Measurements from ENCODE around the gene WNT11. TPM values are rescaled to one million over a fixed set of nuclear protein-coding genes. Genes with fewer than 3 reads are reported as not detected.

WNT11 gene
- polyA plus RNA-seq, 1 experiment, result not detected

GRCh38 chr11:76234416-76235232 lies 28.3 kb upstream of the WNT11 start:
- ChIA-PET CTCF (interaction anchor here (0.6 to 2.8 kb wide), 8 partner anchors 9 to 337 kb away, joined by 3 to 13 read pairs (median 4); no protein-coding TSS in a partner anchor), POLR2A (interaction anchor here (0.7 to 1.2 kb wide), 2 partner anchors 25 to 39 kb away, joined by 3 to 5 read pairs; no protein-coding TSS in a partner anchor)
- TF ChIP-seq, protein P1, sequence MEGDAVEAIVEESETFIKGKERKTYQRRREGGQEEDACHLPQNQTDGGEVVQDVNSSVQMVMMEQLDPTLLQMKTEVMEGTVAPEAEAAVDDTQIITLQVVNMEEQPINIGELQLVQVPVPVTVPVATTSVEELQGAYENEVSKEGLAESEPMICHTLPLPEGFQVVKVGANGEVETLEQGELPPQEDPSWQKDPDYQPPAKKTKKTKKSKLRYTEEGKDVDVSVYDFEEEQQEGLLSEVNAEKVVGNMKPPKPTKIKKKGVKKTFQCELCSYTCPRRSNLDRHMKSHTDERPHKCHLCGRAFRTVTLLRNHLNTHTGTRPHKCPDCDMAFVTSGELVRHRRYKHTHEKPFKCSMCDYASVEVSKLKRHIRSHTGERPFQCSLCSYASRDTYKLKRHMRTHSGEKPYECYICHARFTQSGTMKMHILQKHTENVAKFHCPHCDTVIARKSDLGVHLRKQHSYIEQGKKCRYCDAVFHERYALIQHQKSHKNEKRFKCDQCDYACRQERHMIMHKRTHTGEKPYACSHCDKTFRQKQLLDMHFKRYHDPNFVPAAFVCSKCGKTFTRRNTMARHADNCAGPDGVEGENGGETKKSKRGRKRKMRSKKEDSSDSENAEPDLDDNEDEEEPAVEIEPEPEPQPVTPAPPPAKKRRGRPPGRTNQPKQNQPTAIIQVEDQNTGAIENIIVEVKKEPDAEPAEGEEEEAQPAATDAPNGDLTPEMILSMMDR (IDR thresholded peaks at IDR 0.05; ENCODE audit: low read depth, low read length), result no peak
- H3K27me3 ChIP-seq (ENCODE audit: control insufficient read depth, insufficient read depth, low read length), result peaks cover 10% of the 10 kb centered on the region
- peak overlapping the region; percentile 94 for H3K27ac ChIP-seq (ENCODE audit: low read depth, low read length)
- peak overlapping the region; percentile 86 for H3K4me3 ChIP-seq (ENCODE audit: low read depth, low read length)
- H3K9me3 ChIP-seq (ENCODE audit: control insufficient read depth, insufficient read depth, low read length), result no peaks in the 10 kb centered on the region; the same call in 1 of the 2 replicates
- no peak for DNase-seq (ENCODE audit: low read depth, low spot score)

DNA sequence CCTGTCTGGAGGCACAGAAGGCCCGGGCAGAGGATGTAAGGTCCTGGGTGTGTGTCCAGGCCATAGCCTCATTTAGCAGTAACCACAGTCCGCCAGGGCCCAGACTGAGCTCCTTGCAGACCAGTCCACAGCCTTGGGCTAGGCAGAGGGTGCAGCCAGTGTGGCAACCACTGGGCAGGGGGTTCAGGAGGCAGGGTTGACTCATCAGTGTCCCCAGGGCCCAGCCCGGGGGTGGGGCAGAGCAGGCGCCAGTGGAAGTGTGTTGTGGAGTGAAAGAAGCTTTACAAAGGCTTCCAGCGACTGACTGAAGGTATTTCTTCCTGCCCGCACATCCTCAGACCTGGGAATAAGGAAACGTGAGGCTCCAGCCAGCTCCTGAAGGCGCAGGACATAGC lies 27.7 kb upstream of the WNT11 start:
- TF ChIP-seq, protein P1 (IDR thresholded peaks at IDR 0.05; ENCODE audit: low read depth, low read length), result no peak
- H3K9me3 ChIP-seq (ENCODE audit: control insufficient read depth, insufficient read depth, low read length), result no peaks in the 10 kb centered on the region; the same call in 1 of the 2 replicates
- no peak overlapping the region for H3K27ac ChIP-seq (ENCODE audit: low read depth, low read length)
- ChIA-PET CTCF (interaction anchor here (0.9 to 2.8 kb wide), 3 partner anchors 26 to 337 kb away, joined by 3 to 13 read pairs (median 4); no protein-coding TSS in a partner anchor), POLR2A (interaction anchor here (0.7 to 1.2 kb wide), 2 partner anchors 26 to 39 kb away, joined by 3 to 5 read pairs; no protein-coding TSS in a partner anchor)
- no peak for DNase-seq (ENCODE audit: low read depth, low spot score)
- peaks cover 7% of the 10 kb centered on the region for H3K27me3 ChIP-seq (ENCODE audit: control insufficient read depth, insufficient read depth, low read length)
- no peak overlapping the region for H3K4me3 ChIP-seq (ENCODE audit: low read depth, low read length)

DNA sequence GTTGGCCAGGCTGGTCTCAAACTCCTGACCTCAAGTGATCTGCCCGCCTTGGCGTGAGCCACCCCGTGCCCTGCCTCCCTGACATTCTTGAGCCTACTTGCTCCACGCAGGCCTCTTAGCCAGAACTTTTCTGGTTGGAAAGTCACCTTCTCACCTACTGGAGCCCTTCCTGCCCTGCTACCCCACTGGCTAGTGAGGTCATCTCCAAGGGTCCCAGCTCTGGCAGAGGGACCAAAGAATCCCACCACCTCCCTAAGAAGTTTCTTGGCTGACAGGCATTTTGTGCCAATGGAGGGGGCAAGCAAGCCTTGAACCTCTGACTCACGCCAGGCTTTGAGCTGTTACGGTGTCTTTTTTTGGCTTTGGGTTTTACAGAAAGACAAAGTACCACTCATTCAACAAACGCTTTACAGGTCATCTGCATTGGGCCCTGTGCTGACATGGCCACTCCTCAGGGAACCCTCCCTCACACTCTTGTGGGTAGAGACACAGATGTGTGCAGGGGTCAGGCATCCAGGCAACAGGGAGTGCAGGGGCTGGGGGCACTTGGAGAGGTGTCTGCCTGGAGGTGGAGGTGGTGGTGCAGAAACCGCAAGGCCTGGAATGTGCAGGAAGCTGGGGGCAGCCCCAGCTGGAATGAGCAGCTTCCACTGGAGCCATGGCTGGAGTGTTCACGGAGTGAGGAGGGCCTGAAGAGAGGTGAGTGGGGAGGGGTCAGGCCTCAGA lies 27.1 kb upstream of the WNT11 start:
- TF ChIP-seq, protein P1 (IDR thresholded peaks at IDR 0.05; ENCODE audit: low read depth, low read length), result no peak
- POLR2A ChIA-PET, result no interaction called here
- peaks cover 10% of the 10 kb centered on the region for H3K27me3 ChIP-seq (ENCODE audit: control insufficient read depth, insufficient read depth, low read length)
- no peak overlapping the region for H3K27ac ChIP-seq (ENCODE audit: low read depth, low read length)
- H3K4me3 ChIP-seq (ENCODE audit: low read depth, low read length), result no peak overlapping the region
- H3K9me3 ChIP-seq (ENCODE audit: control insufficient read depth, insufficient read depth, low read length), result no peaks in the 10 kb centered on the region; the same call in 1 of the 2 replicates
- no peak for DNase-seq (ENCODE audit: low read depth, low spot score)
- CTCF ChIA-PET, result interaction anchor here (1.1 to 2.8 kb wide), 2 partner anchors 25 to 335 kb away, joined by 3 to 13 read pairs; no protein-coding TSS in a partner anchor

DNA sequence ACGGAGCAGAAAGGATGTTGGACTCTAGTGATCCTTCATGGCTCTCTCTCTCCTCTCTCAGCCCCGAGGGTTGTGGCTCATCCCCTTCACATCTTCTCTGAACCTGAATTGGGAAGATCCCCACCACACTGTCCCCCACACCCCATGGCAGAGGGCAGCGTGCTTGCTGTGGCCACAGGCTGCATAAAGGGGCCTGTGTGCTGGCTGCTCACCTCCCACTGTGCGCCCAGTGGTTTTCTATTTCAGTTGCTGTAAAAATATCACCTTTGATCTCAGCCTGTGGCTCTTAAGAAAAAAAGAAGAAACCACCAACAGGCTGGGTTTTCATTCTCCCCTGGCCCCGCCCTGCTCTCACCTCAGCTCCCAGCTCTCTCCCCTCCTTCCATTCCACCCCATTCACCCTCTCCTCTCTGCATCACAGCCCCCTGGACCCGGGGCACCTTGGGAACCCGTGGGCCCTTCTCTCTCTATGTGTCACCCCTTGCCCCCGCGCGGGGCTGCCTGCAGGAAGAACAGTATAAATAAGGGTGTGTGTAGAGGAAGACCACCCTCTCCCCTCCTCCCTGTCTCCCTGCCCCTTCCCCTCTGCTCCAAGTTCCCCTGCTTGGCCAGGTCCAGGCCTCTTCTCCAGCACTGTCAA lies 25.8 kb upstream of the WNT11 start:
- DNase-seq (ENCODE audit: low read depth, low spot score), result no peak
- ChIA-PET POLR2A (no interaction called here), CTCF (no interaction called here)
- H3K4me3 ChIP-seq (ENCODE audit: low read depth, low read length), result no peak overlapping the region
- no peak overlapping the region for H3K27ac ChIP-seq (ENCODE audit: low read depth, low read length)
- H3K9me3 ChIP-seq (ENCODE audit: control insufficient read depth, insufficient read depth, low read length), result no peaks in the 10 kb centered on the region; the same call in 1 of the 2 replicates
- TF ChIP-seq, protein P1 (IDR thresholded peaks at IDR 0.05; ENCODE audit: low read depth, low read length), result no peak
- peaks cover 15% of the 10 kb centered on the region for H3K27me3 ChIP-seq (ENCODE audit: control insufficient read depth, insufficient read depth, low read length)

All from AG04450 (cell line).